Type B pancreatic cell (in vitro differentiated cells): ENCODE data around the gene AASS. TPM values are rescaled to one million over a fixed set of nuclear protein-coding genes. Genes with fewer than 3 reads are reported as not detected.
A peak's percentile ranks its signal among the peaks of the same experiment; 100 is the strongest.

Experiments
- DNase-seq: peaks from one replicate; pipeline ENCODE4 v3.0.0; 2021; ENCODE audit warnings: mixed read lengths; ENCODE audit not compliant: unreplicated experiment; ENCODE audit errors: extremely low spot score
- H3K27ac Mint-ChIP-seq: 2 replicates; pipeline ENCODE4 v1.8.0; 2021; ENCODE audit warnings: mild to moderate bottlenecking, mixed read lengths
- H3K27me3 Mint-ChIP-seq: 2 replicates; pipeline ENCODE4 v1.8.0; 2021; ENCODE audit warnings: mixed read lengths
- H3K36me3 Mint-ChIP-seq: 2 replicates; pipeline ENCODE4 v1.8.0; 2021; ENCODE audit warnings: mixed read lengths
- H3K4me1 Mint-ChIP-seq: one replicate; pipeline ENCODE4 v1.8.0; 2021; ENCODE audit warnings: mixed read lengths; ENCODE audit not compliant: unreplicated experiment
- H3K4me3 Mint-ChIP-seq: 2 replicates; pipeline ENCODE4 v1.8.0; 2021; ENCODE audit warnings: mild to moderate bottlenecking, mixed read lengths
- H3K9me3 Mint-ChIP-seq: 2 replicates; pipeline ENCODE4 v1.8.0; 2021; ENCODE audit warnings: mixed read lengths
- total RNA-seq: library from RNA; stranded (reverse); gene quantifications from 2 replicates; pipeline ENCODE4 v1.2.1, GENCODE V29; 2021; ENCODE audit warnings: low replicate concordance
- TF ChIP-seq, protein P1 (sequence below): fragments of 200-600 bp; sonication (generic); conservative IDR thresholded peaks from 2 replicates; pipeline ENCODE4 v1.5.0; 2021; ENCODE audit warnings: antibody characterized with exemption, mild to moderate bottlenecking

The AASS gene
- total RNA-seq, 1 donor from 2014 or later = 40.8 TPM

DNA sequence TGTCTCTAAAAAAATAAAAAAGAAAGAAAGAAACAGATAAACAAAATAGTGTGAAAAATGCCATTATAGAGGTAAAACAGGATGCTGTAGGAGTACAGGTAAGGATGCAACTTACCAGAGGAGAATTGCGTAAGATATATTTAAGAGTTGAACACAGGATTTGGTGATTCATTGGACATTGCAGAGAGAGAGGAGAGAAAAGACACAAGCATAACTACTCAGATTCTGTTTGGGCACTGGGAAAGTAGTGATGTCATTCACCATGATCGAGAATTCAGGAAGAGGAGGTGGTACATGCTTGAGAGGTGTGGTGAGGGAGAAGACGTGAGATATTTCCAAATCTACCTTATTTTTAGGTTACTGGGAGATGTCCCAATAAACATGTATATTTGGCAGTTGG is 97.6 kb downstream of the AASS start:
- Mint-ChIP-seq H3K27me3 (no peaks in the 10 kb centered on the region), H3K9me3 (no peaks in the 10 kb centered on the region), H3K36me3 (peaks cover 3% of the 10 kb centered on the region), H3K4me1 (peaks cover 4% of the 10 kb centered on the region), H3K4me3 (no peak overlapping the region), H3K27ac (no peak overlapping the region)
- TF ChIP-seq, protein P1, sequence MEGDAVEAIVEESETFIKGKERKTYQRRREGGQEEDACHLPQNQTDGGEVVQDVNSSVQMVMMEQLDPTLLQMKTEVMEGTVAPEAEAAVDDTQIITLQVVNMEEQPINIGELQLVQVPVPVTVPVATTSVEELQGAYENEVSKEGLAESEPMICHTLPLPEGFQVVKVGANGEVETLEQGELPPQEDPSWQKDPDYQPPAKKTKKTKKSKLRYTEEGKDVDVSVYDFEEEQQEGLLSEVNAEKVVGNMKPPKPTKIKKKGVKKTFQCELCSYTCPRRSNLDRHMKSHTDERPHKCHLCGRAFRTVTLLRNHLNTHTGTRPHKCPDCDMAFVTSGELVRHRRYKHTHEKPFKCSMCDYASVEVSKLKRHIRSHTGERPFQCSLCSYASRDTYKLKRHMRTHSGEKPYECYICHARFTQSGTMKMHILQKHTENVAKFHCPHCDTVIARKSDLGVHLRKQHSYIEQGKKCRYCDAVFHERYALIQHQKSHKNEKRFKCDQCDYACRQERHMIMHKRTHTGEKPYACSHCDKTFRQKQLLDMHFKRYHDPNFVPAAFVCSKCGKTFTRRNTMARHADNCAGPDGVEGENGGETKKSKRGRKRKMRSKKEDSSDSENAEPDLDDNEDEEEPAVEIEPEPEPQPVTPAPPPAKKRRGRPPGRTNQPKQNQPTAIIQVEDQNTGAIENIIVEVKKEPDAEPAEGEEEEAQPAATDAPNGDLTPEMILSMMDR = no peak
- DNase-seq = no peak

DNA sequence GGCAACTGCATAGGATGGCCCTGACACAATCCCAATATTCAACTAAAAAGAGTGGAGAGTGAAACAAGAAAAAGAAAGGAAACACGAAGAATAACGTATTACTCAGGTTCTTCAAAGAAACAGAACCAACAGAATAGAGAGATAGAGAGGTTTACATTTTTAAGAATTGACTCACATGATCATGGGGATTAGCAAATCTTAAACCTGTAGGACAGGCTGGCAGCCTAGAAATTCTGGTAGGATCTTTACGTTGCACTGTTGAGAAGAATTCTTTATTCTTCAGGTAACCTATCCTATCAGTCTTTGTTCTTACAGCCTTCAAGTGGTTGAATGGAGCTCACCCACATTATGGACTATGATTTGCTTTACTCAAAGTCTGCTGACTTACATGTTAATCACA is 103.9 kb downstream of the AASS start:
- H3K36me3 Mint-ChIP-seq = no peaks in the 10 kb centered on the region
- H3K9me3 Mint-ChIP-seq = no peaks in the 10 kb centered on the region
- peak overlapping the region; percentile 79 for H3K27ac Mint-ChIP-seq
- TF ChIP-seq, protein P1 = no peak
- peaks cover 4% of the 10 kb centered on the region for H3K4me1 Mint-ChIP-seq
- no peaks in the 10 kb centered on the region for H3K27me3 Mint-ChIP-seq
- no peak for DNase-seq
- peak overlapping the region; percentile 51 for H3K4me3 Mint-ChIP-seq

DNA sequence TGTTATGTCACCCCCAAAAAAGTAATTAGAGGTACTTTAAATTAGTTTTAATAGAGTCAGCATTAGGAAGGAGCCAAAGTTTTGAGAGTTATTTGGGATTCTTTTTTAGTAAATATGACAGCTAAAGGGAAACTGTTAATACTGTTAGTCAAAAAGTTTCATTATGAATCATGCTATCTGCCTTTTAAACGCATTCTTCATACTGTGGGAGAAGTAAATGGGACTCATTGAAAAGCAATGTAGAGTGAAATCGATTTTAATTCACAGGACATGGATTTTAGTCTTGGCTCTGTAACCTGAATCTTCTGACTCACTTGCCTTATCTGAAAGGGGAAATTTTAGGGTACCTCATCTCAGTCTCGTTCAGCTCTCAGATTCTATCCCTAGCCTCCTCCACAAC is 105.1 kb downstream of the AASS start:
- Mint-ChIP-seq H3K9me3 (no peaks in the 10 kb centered on the region), H3K27ac (no peak overlapping the region), H3K4me1 (peaks cover 4% of the 10 kb centered on the region), H3K4me3 (no peak overlapping the region), H3K36me3 (no peaks in the 10 kb centered on the region), H3K27me3 (no peaks in the 10 kb centered on the region)
- TF ChIP-seq, protein P1 = no peak
- no peak for DNase-seq

DNA sequence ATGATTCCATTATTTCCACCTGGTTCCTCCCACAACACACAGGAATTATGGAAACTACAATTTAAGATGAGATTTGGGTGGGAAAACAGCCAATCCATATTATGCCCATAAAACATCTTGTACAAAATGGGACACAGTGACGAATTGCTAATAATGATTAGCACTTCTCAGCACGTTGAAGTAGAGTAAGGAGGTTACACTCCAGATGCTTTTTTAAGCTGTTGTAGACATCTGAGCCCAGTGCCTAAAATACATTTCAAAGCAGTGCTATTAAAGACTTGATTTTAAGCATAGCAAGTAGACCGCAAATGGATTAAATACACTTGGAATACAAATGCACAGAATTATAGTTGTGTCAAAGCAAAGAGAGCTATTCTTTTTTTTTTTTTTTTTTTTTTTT is 105.9 kb downstream of the AASS start:
- H3K27ac Mint-ChIP-seq = no peak overlapping the region
- no peaks in the 10 kb centered on the region for H3K36me3 Mint-ChIP-seq
- no peaks in the 10 kb centered on the region for H3K9me3 Mint-ChIP-seq
- H3K27me3 Mint-ChIP-seq = no peaks in the 10 kb centered on the region
- no peak overlapping the region for H3K4me3 Mint-ChIP-seq
- no peak for DNase-seq
- TF ChIP-seq, protein P1 = no peak
- H3K4me1 Mint-ChIP-seq = no peaks in the 10 kb centered on the region

DNA sequence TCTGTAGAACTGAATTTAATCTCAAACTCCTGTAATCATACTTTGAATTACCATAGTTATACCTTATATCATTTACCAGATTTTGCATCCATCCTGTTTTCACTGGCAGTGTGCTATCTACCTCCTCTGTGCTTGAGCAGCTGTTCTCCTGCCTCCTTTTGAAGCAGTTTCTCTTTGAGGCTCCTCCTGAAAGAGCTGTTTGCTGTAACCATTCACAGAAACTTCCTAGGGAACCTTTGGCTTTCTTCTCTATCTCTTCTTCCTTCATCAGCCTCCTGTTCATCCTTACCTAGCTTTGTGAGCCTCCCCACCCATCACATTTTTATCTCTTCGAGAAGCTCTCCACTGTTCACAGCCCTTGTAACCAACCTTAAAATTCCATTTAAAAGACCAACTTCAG is 108.2 kb downstream of the AASS start:
- Mint-ChIP-seq H3K9me3 (no peaks in the 10 kb centered on the region), H3K27ac (no peak overlapping the region)

More for the DNA sequence above, 108.2 kb downstream of the AASS start:
- TF ChIP-seq, protein P1 = no peak
- no peak overlapping the region for H3K4me3 Mint-ChIP-seq
- H3K36me3 Mint-ChIP-seq = no peaks in the 10 kb centered on the region
- H3K4me1 Mint-ChIP-seq = no peaks in the 10 kb centered on the region
- H3K27me3 Mint-ChIP-seq = no peaks in the 10 kb centered on the region
- DNase-seq = no peak
